Activated CD4-positive, alpha-beta T cell treated with anti-CD3 and anti-CD28 coated beads for 4 hours (primary cell): Measurements from ENCODE around the gene TXNDC12.
"Not testable (repeated sequence)": the region's sequence is repeated elsewhere in the genome, so short reads cannot be mapped to it uniquely, and the experiment has no call there.

ENCODE experiments used
- DNase-seq, 2 donors: peaks; one replicate each; pipeline ENCODE4 v3.0.0-alpha.2; 2020

Gene TXNDC12

GRCh38 chr1:52045666-52046195 lies 9.3 kb downstream of the TXNDC12 start:
- not testable (repeated sequence) for DNase-seq

GRCh38 chr1:52045236-52045635 lies 9.8 kb downstream of the TXNDC12 start:
- DNase-seq = no peak

GRCh38 chr1:52041551-52042185 lies 13.3 kb downstream of the TXNDC12 start:
- no peak for DNase-seq

- DNase-seq = no peak
These were observed 17.1 kb downstream of the TXNDC12 start for GRCh38 chr1:52037909-52038308.

- DNase-seq = no peak
These were observed 17.6 kb downstream of the TXNDC12 start for GRCh38 chr1:52037402-52037814.

- no peak for DNase-seq
These were observed 21.0 kb downstream of the TXNDC12 start for GRCh38 chr1:52034050-52034384.

- peak; percentile 81 to 84 for DNase-seq
These were observed 21.6 kb downstream of the TXNDC12 start, which contains the start of gene KTI12 for GRCh38 chr1:52033190-52034049. Gene KTI12 (minus strand): TSS chr1:52033810. CDS start chr1:52033761, 49 bp downstream.

GRCh38 chr1:52032785-52033131 lies 22.2 kb downstream of the TXNDC12 start:
- DNase-seq = peak in 1 of 2 donors; percentile 9

- DNase-seq = no peak
These were observed 22.7 kb downstream of the TXNDC12 start for GRCh38 chr1:52032124-52032784.

GRCh38 chr1:52028839-52029238 lies 26.2 kb downstream of the TXNDC12 start:
- DNase-seq = not testable (repeated sequence)

GRCh38 chr1:52028328-52028727 lies 26.7 kb downstream of the TXNDC12 start:
- no peak for DNase-seq

GRCh38 chr1:52026278-52026677 lies 28.7 kb downstream of the TXNDC12 start:
- no peak for DNase-seq

- DNase-seq = no peak
These were observed 32.9 kb downstream of the TXNDC12 start for GRCh38 chr1:52022133-52022532.

GRCh38 chr1:52008071-52008809 lies 46.8 kb downstream of the TXNDC12 start:
- DNase-seq = no peak

- no peak for DNase-seq
These were observed 47.6 kb downstream of the TXNDC12 start for GRCh38 chr1:52007215-52008002.

- not testable (repeated sequence) for DNase-seq
These were observed 48.9 kb downstream of the TXNDC12 start for GRCh38 chr1:52006081-52006553.

GRCh38 chr1:52005548-52005947 lies 49.4 kb downstream of the TXNDC12 start:
- DNase-seq = not testable (repeated sequence)

- no peak for DNase-seq
These were observed 51.1 kb downstream of the TXNDC12 start for GRCh38 chr1:52003877-52004276.

- peak; percentile 38 to 75 for DNase-seq
These were observed 52.7 kb downstream of the TXNDC12 start for GRCh38 chr1:52002038-52002917.

- no peak for DNase-seq
These were observed 56.3 kb downstream of the TXNDC12 start for GRCh38 chr1:51998701-51999100.

GRCh38 chr1:51997974-51998382 lies 57.0 kb downstream of the TXNDC12 start:
- no peak for DNase-seq
